NCI-H2107 (cell line): ENCODE measurements around the gene FCMR.

Experiments
- DNase-seq: peaks from one replicate; lab custom pipeline; 2025; lab: John Stamatoyannopoulos, UW

Gene FCMR

DNA sequence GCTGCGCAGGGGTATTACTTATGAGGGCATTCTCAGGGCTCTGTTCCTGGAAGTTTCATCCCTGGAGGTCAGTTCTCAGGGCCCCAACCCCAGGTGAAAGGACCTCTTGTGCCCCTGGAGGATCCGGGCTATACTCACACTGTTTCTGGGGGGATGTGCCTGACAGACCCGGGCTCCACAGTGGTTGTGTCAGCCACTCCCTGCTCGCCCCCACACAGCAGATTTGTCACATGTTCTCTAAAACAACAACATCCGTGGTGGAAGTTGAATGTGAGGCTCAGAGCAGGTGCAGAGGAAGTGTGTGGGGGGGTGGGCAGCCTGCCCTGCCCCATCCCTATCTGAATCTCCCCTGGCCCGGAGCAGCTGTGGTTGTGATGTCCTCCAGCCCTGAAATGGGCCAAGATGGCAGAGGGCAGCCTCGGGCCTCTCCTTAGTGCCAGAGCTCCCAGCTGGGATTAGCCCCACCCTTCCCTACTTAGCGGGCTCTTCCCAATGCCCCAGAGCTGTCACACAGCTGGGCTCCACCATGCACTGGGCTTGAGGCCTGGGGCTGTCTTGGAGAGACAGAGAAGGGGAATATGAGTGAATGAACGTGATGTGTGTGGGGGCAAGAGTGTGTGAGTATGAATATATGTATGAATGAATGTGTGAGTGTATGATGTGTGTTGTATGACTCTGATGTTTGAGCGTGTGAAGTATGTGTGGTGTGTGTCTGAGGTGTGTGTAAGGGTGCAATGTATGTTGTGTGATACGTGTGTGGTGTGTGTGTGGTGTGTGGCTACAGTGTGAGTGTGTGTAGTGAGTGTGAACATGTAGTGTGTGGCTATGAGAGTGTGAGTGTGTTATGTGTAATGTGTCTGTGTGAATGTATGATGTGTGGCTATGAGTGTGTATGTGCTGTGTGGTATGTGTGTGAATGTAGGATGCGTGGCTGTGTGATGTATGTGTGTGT lies 1.5 kb upstream of the FCMR start:
- DNase-seq = no peak

DNA sequence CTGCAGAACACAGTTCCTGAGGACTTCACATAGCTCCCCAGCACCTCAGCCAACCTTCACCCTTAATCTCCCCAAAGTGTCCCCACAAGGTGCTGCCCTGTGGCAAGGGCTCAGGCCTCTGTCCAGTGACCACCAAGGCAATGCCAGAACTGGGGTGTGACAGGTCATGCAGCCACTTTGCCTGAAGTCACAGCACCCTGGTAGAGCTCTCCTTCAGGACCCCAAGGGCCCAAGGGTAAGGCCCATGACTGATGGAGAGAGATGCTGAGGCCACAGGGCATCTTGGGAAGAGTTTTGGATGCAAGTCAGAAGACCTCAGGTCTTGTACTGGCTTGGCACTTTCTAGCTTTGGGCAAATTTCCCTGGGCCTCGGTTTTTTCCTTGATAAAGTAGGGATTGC lies 783 bp upstream of the FCMR start:
- DNase-seq = no peak

DNA sequence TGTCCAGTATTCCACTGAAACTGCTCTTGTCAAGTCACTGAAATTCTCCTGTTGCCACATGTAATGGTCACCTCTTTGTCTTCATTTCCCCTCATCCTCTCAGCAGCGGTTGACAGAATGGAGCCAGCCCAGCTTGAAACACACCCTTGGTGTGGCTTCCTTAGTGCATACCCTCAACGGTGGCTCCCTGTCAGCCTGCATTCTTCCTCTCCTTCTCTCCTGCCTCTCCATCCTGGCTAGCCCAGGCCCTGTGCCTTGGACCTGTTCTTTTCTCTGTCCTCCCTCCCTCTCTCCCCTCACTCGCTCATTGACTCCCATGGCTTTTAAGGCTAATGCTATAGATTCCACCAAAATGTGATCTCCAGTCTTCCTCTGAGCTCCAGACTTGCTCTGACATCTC lies 3.7 kb downstream of the FCMR start:
- DNase-seq = no peak

DNA sequence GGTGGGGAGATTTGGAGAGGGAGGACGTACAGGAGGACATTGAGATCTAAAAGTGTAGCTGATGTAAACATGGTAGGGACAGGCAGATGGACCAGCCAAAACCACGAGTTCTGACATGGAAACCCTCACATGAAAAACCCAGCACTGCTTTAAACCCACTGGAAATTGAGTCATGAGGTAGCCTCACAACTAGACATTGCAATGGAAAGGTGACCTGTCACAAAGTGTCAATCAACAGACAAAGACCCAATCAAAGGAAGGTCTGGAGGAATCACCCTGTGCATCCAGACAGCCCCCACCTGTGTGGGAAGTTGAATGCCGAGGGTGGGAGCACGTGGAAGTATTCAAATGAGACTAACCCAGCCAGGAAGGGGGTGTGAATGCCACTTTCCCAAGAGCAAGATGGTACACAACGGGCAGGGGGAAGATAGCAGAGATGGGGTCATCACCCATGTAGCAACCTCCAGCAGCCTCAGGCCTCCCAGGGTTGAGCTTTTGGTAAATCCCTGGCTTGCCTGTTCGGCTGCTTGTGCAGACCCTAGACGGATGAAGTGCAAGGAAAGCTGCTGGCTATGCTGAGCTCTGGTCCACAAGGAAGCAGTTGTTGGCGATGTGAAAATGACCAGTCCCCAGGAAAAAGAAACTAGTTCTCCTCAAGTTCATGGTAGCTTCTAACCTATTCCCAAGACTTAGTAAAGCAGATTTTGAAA lies 5.6 kb downstream of the FCMR start:
- DNase-seq = no peak

DNA sequence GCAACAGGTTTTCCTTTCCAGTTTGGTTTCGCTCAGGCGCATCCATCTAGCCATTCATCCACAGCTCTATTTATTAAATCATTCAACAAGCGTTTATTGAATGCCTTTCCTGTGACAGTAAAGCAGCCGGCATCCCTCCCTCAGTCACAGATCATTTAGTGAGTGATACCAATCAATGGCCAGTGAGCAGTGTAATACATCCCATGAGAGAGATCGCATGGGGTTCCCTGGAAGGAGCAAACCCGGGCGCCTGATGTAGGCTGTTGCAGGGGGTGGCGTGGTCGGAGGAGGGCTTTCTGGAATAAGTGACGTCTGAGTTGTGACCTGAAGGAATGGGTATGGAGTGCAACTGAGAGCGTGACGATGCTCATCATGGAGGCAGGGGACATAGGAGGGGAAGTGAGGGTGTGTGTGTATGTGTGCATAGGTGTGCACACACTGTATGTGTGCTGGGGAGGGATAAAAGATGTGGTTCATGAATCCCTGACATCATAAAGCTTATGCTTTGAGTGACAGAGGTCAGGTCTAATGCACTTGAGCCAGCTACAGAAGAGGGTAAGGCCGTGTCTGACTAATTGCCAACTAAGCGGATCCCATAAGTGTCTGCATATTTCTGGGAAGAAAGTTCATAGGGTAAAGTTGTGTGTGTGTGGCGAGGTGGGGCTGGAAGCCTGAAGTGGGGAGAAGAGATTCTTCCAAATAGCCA lies 6.6 kb downstream of the FCMR start:
- no peak for DNase-seq

DNA sequence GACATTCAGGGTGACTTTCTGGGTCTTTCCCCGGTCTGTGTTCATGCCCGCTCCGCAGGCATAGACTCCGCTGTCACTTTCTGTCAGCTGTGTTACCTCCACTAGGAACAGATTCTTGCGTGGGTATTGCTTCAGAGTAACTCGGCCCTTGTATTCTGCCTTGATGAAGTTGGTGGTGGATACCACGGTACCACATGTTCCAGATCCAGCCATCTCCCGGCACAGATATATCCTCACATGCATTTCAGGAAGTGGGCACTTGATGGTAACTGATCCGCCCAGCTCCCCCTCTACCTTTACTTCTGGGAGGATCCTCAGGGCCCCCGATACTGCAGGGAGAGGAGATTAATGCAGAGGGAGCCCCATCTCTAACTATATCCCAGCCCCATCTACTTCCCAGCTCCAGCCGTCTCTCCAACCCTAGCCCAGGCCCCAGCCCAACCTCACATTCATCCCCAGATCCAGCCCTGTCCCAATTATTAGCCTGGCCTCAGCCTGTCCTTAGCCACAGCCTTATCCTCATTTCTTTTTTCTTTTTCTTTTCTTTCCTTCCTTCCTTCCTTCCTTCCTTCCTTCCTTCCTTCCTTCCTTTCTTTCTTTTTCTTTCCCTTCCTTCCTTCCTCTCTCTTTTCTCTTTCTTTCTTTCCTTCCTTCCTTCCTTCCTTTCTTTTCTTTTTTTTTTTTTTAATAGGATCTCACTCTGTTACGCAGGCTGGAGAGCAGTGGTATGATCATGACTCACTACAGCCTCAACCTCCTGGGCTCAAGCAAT lies 7.8 kb downstream of the FCMR start:
- no peak for DNase-seq

DNA sequence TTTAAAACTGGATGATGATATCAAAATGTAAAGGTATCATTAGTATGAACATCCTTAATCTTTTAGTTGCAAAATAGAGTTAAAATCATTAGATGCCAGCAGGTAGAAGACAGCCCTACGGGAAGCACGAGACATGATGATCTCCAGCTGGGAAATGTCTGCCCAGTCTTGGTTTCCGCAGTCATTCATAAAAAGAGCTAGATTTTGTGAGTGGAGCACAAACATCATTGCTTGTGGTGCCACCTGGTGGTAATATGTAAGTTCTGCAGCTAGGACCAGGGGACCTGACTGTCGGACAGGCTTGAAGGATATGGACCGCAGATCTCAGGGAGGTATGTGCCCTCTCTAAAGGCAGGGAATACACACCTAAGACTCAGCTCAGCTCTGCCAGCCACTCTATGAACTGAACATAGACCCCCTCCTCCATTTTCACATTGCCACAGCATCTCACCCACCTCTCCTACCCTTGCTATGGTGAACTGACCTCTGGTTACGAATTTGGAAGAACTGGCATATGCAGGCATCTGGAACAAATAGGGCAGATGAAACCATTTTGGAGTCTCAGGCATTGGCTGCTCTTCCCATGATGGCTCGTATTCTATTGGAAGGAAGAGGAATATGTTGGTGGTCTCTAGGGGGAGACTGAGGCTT lies 9.2 kb downstream of the FCMR start:
- DNase-seq = peak; percentile 81

DNA sequence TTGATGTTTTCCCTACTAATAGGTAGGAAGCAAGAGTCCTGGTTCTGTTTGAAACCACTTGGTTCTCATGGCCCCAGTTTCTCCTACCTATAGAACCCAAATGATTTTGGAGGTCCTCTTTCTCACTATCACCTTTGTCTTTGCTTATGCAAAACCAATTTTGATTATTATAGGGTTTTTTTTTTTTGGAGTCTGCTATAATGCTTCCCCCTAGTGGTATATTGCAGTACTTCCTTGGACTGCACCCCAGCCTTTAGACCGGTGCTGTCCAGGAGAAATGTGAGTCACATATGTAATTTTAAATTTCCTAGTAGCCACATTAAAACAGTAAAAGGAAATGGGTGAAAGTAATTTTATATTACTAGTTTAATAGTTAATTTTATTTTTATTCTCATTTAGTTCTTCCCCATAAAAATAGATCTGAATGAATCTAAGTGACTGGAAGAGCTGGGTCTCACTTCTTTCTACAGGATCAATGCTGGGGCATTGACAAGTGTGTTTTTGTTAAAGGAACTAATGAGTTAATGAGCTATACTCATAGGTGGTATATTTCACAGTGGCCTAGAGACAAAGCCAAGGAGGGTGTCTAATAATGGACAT lies 10.6 kb downstream of the FCMR start:
- DNase-seq = no peak

DNA sequence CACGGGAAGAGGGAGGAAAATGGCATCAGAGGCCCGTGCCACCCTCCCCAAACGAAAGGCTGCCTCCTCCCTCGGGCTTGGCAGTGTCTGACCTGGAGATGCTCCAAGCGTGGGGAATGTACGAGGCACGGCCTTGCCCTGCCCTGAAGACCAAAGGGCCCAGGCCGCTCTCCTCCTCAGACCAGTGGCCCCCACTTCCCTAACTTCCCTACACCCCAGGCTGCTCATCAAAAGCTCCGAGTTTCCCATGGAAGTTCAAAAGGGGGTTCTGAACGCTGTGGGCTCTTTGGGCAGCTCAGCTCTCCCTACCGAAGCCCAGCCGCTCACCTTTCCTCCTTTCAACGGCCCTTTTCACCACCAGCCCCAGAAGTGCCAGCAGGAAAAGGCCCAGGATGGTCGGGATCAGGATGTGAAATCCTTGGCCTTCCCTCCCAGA lies 11.8 kb downstream of the FCMR start:
- no peak for DNase-seq

DNA sequence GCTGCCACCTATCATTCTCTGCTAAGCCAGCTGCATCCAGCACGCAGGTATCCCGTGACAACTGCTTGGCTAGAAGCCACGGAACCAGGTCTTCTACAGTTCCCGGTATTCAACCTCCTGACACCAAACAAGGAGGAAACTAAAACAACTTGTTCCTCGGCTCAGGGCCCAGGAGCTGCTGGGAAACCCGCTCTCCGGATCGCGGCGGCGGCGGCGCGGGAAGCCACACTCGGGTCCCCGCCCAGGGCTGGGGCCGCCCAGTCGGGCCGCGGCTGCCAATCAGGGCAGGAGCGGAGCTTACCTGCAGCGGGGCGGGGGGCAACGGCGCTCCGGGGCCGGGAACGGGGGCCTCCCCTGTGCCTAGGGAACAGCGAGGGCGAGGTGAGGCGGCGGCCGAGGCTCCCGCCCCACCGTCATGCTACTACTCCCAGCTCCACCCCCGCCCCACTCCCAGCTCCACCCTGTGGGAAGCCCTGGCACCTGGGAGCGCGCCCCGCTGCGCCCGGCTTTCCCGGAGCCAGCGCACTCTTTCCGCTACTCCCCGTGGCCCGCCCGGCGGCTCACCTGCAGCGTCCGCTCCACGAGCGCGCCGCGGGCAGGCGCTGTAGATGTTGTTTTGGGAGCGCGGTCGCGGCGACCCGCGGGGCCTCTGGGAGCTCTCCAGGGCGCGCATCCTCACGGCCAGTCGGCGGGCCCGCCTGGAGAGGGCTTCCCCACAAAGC lies 12.4 kb downstream of the FCMR start:
- DNase-seq = peak; percentile 69

DNA sequence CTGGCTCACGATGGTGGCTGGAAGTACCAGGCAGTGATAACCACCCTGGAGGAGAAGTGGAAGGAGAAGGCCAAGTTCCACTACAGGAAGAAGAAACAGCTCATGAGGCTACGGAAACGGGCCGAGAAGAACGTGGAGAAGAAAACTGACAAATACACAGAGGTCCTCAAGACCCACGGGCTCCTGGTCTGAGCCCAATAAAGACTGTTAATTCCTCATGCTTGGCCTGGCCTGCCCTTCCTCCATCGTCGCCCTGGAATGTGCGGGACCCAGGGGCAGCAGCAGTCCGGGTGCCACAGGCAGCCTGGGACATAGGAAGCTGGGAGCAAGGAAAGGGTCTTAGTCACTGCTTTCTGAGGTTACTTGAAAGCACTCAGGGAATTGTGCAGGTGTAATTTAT lies 13.7 kb downstream of the FCMR start:
- no peak for DNase-seq

DNA sequence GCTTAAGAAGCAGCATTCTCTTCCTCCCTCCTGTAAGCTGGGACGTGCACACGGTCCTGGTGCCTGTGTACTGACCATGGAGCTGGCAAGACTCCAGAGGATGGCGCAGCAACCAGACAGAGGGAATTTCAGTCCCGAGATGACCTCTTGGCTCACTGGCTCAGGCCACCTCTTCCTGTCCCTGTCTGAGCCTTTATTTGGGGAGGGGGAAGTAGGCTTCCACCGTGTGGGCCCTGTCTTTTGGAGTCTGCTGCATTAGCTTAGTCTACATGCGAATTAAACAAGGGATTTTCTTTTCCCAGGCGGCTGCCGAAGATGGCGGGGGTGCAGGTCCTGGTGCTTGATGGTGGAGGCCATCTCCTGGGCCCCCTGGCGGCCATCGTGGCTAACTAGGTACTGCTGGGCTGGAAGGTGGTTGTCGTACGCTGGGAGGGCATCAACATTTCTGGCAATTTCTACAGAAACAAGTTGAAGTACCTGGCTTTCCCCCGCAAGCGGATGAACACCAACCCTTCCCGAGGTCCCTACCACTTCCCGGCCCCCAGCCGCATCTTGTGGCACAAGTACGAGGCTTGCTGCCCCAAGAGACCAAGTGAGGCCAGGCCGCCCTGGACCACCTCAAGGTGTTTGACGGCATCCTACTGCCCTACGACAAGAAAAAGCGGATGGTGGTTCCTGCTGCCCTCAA lies 14.3 kb downstream of the FCMR start:
- DNase-seq = no peak

DNA sequence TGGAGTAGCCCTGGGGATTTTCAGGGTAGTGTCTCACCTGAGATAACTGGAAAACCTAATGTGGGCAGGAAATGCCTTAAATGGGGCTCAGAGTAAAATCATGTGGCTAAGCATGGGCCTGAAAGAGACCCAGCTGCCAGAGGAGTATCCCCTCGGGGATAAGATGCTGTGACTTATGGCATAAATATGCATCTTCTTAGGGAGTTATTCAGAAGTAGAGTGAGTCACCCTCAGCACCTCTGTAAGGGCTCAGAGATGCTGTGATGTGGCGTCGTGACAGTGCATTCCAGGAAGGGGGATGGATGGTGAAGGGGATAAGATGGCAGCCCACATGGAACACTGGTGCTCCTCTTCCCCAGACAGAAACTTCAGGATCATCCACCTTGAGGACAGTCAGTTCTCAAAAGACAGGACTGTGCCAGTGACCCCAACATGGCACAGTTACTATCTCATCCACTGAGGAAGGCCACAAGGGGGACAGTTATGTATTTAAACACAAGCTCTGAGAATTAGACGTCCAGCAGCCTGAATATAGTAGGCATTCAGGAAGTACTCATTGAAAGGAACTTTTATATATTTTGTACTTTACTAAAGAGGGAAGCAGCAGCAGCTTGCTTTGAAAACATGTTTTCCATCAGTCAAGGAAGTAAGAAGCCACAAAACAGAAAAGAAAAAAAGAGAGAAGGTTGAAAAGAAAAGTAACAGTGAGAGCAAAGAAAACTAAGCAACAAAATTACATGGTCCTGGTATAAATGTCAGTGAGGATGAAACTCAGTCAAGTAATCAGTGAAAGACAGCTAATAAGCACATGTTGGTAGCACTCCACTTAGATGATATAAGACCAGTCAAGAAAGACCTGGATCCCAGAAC lies 16.2 kb downstream of the FCMR start:
- no peak for DNase-seq

DNA sequence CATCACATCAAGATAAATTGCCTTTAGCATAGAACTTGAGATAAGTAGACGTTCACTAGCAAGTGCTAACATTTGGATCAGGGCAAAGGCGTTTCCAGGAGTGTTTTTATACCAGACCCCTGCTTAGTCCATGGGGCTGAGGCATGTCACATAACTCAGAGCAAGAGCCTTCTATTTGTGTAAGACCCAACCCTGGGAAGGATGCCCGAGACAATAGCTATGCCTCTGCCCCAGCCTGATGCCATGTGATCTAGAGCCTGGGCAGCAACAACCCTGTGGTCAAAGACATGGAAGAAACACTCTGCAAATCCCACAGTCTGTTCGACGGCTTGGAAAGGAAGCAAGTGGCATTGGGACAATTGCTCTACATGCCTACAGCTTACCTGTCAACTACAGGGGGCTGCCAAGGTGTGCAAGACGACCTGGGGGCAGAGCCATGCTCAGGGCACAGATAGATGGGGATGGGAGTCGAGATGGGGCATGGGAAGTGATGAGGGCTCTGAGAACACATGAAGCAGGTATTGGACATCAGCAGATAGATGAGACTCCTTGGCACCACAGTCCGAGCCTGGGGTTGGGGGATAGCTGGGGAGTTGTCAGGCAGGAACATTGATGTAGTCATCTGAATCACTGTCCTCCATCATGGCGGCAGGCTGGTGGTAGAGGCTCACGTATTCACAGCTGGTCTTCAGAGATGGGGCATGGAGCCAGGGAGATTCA lies 17.2 kb downstream of the FCMR start:
- DNase-seq = no peak

DNA sequence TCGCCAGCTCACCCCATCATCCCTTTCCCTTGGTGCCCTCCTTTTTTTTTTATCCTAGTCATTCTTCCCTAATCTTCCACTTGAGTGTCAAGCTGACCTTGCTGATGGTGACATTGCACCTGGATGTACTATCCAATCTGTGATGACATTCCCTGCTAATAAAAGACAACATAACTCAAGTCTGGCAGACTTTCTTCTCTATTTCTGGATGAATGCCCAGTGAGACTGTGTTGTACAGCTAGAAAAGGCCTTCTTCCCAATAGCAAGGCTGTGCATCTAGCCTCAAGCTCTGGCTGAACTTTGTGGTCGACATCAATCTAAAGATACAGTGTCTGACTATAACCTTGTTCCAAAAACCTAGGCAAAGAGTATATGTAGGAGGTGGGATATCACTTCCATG lies 18.1 kb downstream of the FCMR start:
- no peak for DNase-seq

DNA sequence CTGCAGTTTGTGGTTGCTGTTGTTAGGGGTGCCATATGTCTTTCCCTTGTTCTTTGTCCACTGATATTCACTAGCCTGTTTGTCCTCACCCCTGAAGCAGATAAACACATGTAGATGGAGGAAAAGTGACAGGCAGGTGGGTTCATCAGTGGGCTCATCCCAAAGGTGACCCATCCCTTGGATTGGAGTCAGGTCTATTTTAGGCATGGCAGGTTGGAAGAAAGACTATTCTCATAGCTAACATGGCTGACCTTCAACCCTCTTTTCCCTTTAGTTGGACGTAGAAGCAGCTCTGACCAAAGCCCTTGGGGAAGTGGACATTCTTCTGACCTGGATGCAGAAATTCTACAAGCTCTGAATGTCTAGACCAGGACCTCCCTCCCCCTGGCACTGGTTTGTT lies 19.0 kb downstream of the FCMR start:
- DNase-seq = no peak

DNA sequence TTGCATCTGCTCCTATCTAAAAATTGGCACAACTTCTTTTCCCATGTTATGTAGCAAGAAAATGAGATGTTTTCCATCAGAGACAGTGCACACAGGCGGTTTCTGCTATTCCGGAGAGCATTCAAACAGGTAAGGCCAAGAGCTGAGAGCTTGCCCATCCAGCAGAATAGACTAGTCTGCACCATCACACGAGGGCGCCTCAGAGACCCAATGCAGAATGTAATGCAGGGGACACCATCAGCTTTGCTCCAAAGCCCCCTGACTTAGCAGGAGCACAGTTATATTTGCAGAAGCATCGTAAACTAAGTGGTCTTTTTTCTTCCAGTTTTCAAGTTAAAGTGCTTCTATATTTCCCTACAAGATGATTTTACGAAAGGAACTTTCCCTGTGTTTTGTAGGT lies 19.8 kb downstream of the FCMR start:
- no peak for DNase-seq

DNA sequence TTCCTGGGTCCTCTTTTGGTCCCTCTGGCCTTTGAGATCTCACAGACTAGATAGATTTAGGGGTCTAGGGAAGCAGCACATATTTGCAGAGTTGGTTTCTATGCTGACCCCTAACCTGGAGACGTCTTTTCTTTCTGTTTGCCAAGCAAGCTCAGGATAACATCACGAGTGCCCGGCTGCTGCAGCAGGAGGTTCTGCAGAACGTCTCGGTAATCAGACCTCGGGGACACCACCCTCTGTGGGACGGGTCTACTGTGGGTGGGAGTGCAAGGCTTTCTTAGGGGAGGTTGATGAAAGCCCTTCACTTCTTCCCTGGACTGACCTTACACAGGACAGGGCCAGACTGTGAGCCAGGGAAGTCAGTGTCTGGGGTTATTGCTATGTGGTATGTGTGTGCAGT lies 21.6 kb downstream of the FCMR start:
- no peak for DNase-seq
